Mesendoderm (in vitro differentiated cells): ENCODE data around the gene THADA.
A peak's percentile ranks its signal among the peaks of the same experiment; 100 is the strongest.

Experiments
- DNase-seq: peaks from one replicate; pipeline ENCODE4 v3.0.0; 2013
- H2AK5ac ChIP-seq: 2 replicates; pipeline ENCODE4 v1.6.1; 2013; ENCODE audit warnings: low read length, inconsistent platforms
- H2BK120ac ChIP-seq: 2 replicates; pipeline ENCODE4 v1.6.1; 2013; ENCODE audit warnings: low read depth, mild to moderate bottlenecking, low read length, moderate library complexity, mixed read lengths
- H2BK15ac ChIP-seq: replicated peaks from 2 replicates; pipeline ENCODE4 v1.6.1; 2013; ENCODE audit warnings: low read depth, mild to moderate bottlenecking, moderate library complexity
- H2BK5ac ChIP-seq: 2 replicates; pipeline ENCODE4 v1.6.1; 2013; ENCODE audit warnings: low read length, inconsistent platforms
- H3K18ac ChIP-seq: 2 replicates; pipeline ENCODE4 v1.6.1; 2013; ENCODE audit warnings: mild to moderate bottlenecking, low read length, mixed read lengths
- H3K23ac ChIP-seq: one replicate; pipeline ENCODE4 v1.6.1; 2013; ENCODE audit warnings: low read length
- H3K27ac ChIP-seq: 2 replicates; pipeline ENCODE4 v1.5.1; 2013; ENCODE audit warnings: low read depth, mild to moderate bottlenecking, inconsistent platforms, low read length, moderate library complexity
- H3K27me3 ChIP-seq: 2 replicates; pipeline ENCODE4 v1.6.1; 2013; ENCODE audit warnings: low read length, control low read depth, mild to moderate bottlenecking, inconsistent platforms; ENCODE audit not compliant: insufficient read depth, poor library complexity
- H3K36me3 ChIP-seq: 2 replicates; pipeline ENCODE4 v1.6.1; 2013; ENCODE audit warnings: low read length, inconsistent platforms; ENCODE audit not compliant: control insufficient read depth, insufficient read depth
- H3K4ac ChIP-seq: one replicate; pipeline ENCODE4 v1.6.1; 2013; ENCODE audit warnings: low read depth, mild to moderate bottlenecking, low read length, moderate library complexity
- H3K4me1 ChIP-seq: 2 replicates; pipeline ENCODE4 v1.6.1; 2013; ENCODE audit warnings: low read depth, low read length, inconsistent platforms; ENCODE audit not compliant: control insufficient read depth
- H3K4me2 ChIP-seq: 2 replicates; pipeline ENCODE4 v1.6.1; 2013; ENCODE audit warnings: low read length
- H3K4me3 ChIP-seq: 2 replicates; pipeline ENCODE4 v1.5.1; 2013; ENCODE audit warnings: mild to moderate bottlenecking, low read length
- H3K56ac ChIP-seq: one replicate; pipeline ENCODE4 v1.6.1; 2013; ENCODE audit warnings: low read length
- H3K79me1 ChIP-seq: 2 replicates; pipeline ENCODE4 v1.6.1; 2013; ENCODE audit warnings: low read length, inconsistent platforms
- H3K79me2 ChIP-seq: 2 replicates; pipeline ENCODE4 v1.6.1; 2013; ENCODE audit warnings: mild to moderate bottlenecking, low read length; ENCODE audit not compliant: control insufficient read depth, insufficient read depth
- H3K9ac ChIP-seq: 2 replicates; pipeline ENCODE4 v1.6.1; 2013; ENCODE audit warnings: low read length, inconsistent platforms
- H4K5ac ChIP-seq: one replicate; pipeline ENCODE4 v1.6.1; 2013; ENCODE audit warnings: low read length
- H4K8ac ChIP-seq: one replicate; pipeline ENCODE4 v1.6.1; 2013; ENCODE audit warnings: low read depth, mild to moderate bottlenecking, control low read depth, low read length, moderate library complexity
- WGBS: extraction: QIAGEN DNeasy Blood & Tissue Kit; methylation state at CpG from one replicate; pipeline ENCODE4 v1.1.7; 2013; ENCODE audit warnings: low lambda C conversion rate, missing lambda C conversion rate; ENCODE audit not compliant: insufficient coverage; ENCODE audit errors: extremely low coverage; 5-methylcytosine and 5-hydroxymethylcytosine counted together

The THADA gene

DNA sequence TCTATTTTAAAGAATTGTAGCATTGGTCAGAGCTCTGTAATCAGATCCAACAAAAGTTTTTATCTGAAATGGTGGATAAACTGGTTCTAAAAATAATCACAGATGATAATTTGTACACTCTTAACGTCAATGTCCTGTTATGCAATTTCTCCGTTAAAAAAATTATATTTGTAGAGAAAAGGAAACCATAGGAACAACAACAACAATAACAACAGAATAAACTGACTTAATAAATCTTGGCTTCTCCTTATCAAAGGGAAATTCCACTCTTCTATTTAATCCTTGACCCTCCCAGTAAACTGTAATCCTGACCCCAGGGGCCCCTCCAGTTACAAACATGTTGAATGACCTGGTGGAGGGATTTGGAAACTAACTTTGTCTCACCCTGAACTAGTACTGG, 290.8 kb downstream of the THADA start:
- Histone ChIP-seq H3K18ac (no peak overlapping the region), H3K9ac (no peak overlapping the region), H4K5ac (no peak overlapping the region), H3K4me2 (no peak overlapping the region), H4K8ac (no peak overlapping the region), H2AK5ac (no peak overlapping the region), H3K79me1 (no peaks in the 10 kb centered on the region), H3K4ac (no peak overlapping the region), H3K56ac (no peak overlapping the region), H3K23ac (no peak overlapping the region), H2BK15ac (no peak overlapping the region), H3K4me1 (no peaks in the 10 kb centered on the region), H3K27me3 (no peaks in the 10 kb centered on the region), H3K4me3 (no peak overlapping the region), H2BK5ac (no peak overlapping the region), H3K27ac (no peak overlapping the region), H3K36me3 (no peaks in the 10 kb centered on the region), H3K79me2 (no peaks in the 10 kb centered on the region), H2BK120ac (no peak overlapping the region)
- no CpG with 5 or more reads among the region's 2 CpGs for WGBS
- peak; percentile 18 for DNase-seq

DNA sequence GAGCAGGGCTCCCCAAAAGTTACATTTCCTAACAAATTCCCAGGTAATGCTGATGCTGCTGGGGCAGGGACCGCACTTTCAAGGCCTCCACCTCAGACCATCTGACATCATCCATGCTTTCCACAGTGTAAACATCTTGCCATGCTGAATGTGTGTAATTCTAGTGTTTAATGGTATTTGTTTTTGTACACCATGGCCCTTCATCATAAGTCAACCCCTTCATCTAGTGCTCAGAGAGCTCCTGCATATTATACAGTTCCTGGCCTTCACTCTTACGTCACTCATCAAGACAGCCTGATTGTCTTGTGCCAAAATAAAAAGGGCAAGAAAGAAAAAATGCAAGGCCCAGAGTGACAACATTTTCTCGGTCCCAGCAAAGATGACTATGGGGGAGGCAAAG, 291.9 kb downstream of the THADA start:
- Histone ChIP-seq H3K79me1 (no peaks in the 10 kb centered on the region), H3K36me3 (no peaks in the 10 kb centered on the region), H4K8ac (no peak overlapping the region), H2BK5ac (no peak overlapping the region), H2BK120ac (no peak overlapping the region), H3K4ac (no peak overlapping the region), H3K27ac (no peak overlapping the region), H2BK15ac (no peak overlapping the region), H3K27me3 (no peaks in the 10 kb centered on the region), H3K4me2 (no peak overlapping the region), H3K18ac (no peak overlapping the region), H4K5ac (no peak overlapping the region), H3K9ac (no peak overlapping the region), H3K4me1 (no peaks in the 10 kb centered on the region), H3K79me2 (no peaks in the 10 kb centered on the region), H3K23ac (no peak overlapping the region), H3K56ac (no peak overlapping the region), H2AK5ac (no peak overlapping the region), H3K4me3 (no peak overlapping the region)
- no peak for DNase-seq
- WGBS, result no CpG with 5 or more reads among the region's 3 CpGs

DNA sequence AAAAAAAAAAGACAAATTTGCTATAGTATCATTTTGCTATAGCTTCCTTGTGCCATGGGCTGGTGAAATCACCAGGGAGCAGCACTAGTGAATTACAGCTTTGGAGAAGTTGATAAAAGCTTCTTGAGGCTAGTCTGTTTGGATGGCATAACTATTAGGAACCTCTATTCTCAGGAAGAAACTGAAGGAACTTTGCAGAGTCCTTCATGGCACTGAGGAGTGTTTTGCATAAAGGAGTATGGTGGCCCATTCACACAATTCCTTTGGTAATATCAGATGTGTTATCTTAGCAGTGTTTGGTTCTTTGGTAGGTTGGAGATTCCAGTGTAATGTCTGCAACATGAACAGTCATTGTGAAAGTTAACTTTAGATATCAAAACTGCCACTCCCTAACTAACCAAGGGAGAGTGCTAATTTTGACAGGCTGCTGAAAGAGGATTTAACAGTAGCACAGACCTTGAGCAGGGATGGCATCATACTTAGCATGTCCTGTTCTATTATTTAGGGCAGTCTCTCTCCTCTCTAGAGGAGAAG, 292.8 kb downstream of the THADA start:
- Histone ChIP-seq H3K79me2 (no peaks in the 10 kb centered on the region), H3K27me3 (no peaks in the 10 kb centered on the region), H3K4me3 (no peak overlapping the region), H2BK5ac (no peak overlapping the region), H4K5ac (no peak overlapping the region), H2AK5ac (no peak overlapping the region), H3K23ac (no peak overlapping the region), H3K79me1 (no peaks in the 10 kb centered on the region), H3K4me2 (no peak overlapping the region), H3K18ac (no peak overlapping the region), H2BK15ac (no peak overlapping the region), H3K56ac (no peak overlapping the region), H3K36me3 (no peaks in the 10 kb centered on the region), H4K8ac (no peak overlapping the region), H3K4ac (no peak overlapping the region), H3K27ac (no peak overlapping the region), H2BK120ac (no peak overlapping the region), H3K4me1 (no peaks in the 10 kb centered on the region), H3K9ac (no peak overlapping the region)
- DNase-seq, result no peak

DNA sequence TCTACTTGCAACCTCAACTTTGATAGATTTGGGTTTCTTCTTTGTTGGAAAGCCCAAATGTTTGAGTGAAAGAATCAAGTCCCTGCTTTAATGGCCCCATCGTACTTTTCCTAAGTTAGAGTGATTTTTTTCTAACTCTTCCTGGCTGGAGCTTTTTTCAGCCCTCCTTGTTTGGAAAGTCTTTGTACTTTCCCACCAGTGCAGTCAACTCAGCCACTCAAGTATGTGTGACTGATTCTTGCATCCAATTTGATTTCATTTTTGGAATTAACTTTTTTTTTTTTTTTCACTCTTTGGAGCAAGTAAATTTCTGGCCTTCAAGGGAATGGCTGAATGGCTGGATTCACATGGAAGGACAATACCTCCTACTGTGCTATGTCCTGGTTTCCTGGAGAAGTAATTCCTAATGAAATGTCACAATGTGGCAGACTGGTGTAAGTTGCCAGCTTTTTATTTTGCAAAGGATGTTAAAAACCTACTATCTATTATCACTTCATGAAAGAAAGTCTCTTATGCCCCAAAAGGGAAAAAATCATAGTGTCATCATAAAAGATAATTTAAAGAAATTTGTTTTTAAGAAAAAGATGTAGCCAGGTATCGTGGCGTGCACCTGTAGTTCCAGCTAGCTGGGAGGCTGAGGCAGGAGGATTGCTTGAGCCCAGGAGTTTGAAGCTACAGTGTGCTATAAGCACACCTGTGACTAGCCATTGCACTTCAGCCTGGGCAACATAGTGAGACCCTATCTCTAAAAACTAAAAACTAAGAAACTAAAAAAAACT, 293.5 kb downstream of the THADA start:
- H3K9ac ChIP-seq, result no peak overlapping the region
- no peaks in the 10 kb centered on the region for H3K79me2 ChIP-seq
- H3K27me3 ChIP-seq, result no peaks in the 10 kb centered on the region
- H3K18ac ChIP-seq, result no peak overlapping the region
- no peak overlapping the region for H2BK15ac ChIP-seq
- H4K8ac ChIP-seq, result no peak overlapping the region
- H3K4ac ChIP-seq, result no peak overlapping the region
- no peaks in the 10 kb centered on the region for H3K36me3 ChIP-seq
- H3K4me1 ChIP-seq, result no peaks in the 10 kb centered on the region
- no peak overlapping the region for H4K5ac ChIP-seq
- no peak overlapping the region for H3K56ac ChIP-seq
- H3K23ac ChIP-seq, result no peak overlapping the region
- no peak overlapping the region for H3K4me3 ChIP-seq
- no peak overlapping the region for H3K27ac ChIP-seq
- no peak overlapping the region for H3K4me2 ChIP-seq
- DNase-seq, result no peak
- H3K79me1 ChIP-seq, result no peaks in the 10 kb centered on the region
- no peak overlapping the region for H2BK120ac ChIP-seq
- no peak overlapping the region for H2BK5ac ChIP-seq
- no peak overlapping the region for H2AK5ac ChIP-seq
- no CpG with 5 or more reads among the region's 3 CpGs for WGBS

DNA sequence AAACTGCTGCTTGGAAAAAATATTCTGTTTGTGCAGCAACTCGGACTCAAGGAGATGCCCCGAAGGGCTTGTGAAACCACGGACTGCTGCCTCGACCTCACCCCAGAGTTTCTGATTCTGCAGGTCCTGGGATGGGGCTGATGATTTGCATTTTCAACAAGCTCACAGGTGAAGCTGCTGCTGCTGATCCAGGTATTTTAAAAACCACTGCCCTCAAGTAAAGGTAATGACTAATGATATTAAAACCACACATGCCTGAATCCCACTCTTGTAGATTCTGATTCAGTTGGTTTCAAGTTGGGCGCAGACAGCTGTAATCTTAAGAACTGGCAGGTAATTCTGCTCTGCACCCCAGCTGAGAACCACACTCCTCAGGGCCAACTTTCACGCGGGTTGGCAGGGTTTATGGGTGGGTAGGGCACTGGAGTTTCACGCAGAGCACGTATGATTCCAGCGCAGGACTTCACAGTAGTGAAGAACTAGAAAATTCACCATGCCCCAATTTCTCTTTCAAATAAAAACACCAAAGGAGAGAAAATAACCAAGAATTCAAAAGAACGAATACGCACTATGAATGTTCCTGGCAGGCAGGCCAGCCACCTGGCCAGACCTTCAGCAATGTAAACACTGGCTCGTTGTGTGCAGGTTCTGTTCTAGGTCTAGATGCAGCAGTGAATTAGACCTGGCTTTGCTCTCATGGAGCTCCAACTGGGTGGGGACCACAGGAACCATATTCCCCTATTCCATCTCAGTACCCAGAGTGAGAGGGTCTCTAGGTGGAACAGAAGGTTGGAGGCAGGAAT, 294.9 kb downstream of the THADA start:
- H3K36me3 ChIP-seq, result no peaks in the 10 kb centered on the region
- H3K9ac ChIP-seq, result no peak overlapping the region
- no peaks in the 10 kb centered on the region for H3K79me1 ChIP-seq
- H2BK120ac ChIP-seq, result no peak overlapping the region
- no peak overlapping the region for H4K5ac ChIP-seq
- no peaks in the 10 kb centered on the region for H3K79me2 ChIP-seq
- H3K18ac ChIP-seq, result no peak overlapping the region
- no peak overlapping the region for H3K4me2 ChIP-seq
- H3K56ac ChIP-seq, result no peak overlapping the region
- H3K23ac ChIP-seq, result no peak overlapping the region
- no peak overlapping the region for H2BK5ac ChIP-seq
- no peak for DNase-seq
- H2AK5ac ChIP-seq, result no peak overlapping the region
- no peak overlapping the region for H3K27ac ChIP-seq
- H3K4me1 ChIP-seq, result no peaks in the 10 kb centered on the region
- H3K4me3 ChIP-seq, result no peak overlapping the region
- H2BK15ac ChIP-seq, result no peak overlapping the region
- WGBS, result no CpG with 5 or more reads among the region's 13 CpGs
- H3K4ac ChIP-seq, result no peak overlapping the region
- H4K8ac ChIP-seq, result no peak overlapping the region
- H3K27me3 ChIP-seq, result no peaks in the 10 kb centered on the region
